HepG2 (cell line): ENCODE results near the gene MBD5.

ENCODE experiments used
- KLF16 ChIP-seq, 2 experiments: sonication (generic) in 1 of 2; formaldehyde crosslinking in 1 of 2; IDR thresholded peaks; 2 replicates each; pipeline versions ENCODE4 v1.6.1 to v1.8.0; 2016 to 2023; ENCODE audit warnings: missing genetic modification reagents in 2 of 2, missing compliant biosample characterization in 1 of 2
- MYC ChIP-seq: sonication (generic); formaldehyde crosslinking; IDR thresholded peaks from 2 replicates; pipeline ENCODE4 v1.9.0; 2021; ENCODE audit warnings: missing genetic modification reagents, borderline replicate concordance
- NONO ChIP-seq, 2 experiments: fragments of 450-650 bp in 1 of 2; sonication (generic) in 1 of 2; formaldehyde crosslinking in 1 of 2; IDR thresholded peaks in 1 of 2; conservative IDR thresholded peaks in 1 of 2; 2 replicates each; pipeline versions ENCODE4 v1.6.1 to v1.8.0; 2017 to 2022; ENCODE audit warnings: mild to moderate bottlenecking in 1 of 2, missing genetic modification reagents in 1 of 2, moderate library complexity in 1 of 2
- PLRG1 ChIP-seq: fragments of 450-650 bp; conservative IDR thresholded peaks from 2 replicates; pipeline ENCODE4 v1.6.1; 2016
- POLR2A ChIP-seq, 2 experiments: IDR thresholded peaks; 2 replicates each; pipeline ENCODE4 v1.6.1; 2011; ENCODE audit warnings: low read depth in 2 of 2, low read length in 2 of 2, mild to moderate bottlenecking in 1 of 2, moderate library complexity in 1 of 2; ENCODE audit not compliant: insufficient read depth in 1 of 2
- POLR2AphosphoS5 ChIP-seq: IDR thresholded peaks from 2 replicates; pipeline ENCODE4 v1.6.1; 2012; ENCODE audit warnings: low read depth, low read length
- RAD21 ChIP-seq: fragments of 450-650 bp; formaldehyde crosslinking; IDR thresholded peaks from 2 replicates; pipeline ENCODE4 v1.5.0; 2020; ENCODE audit warnings: mild to moderate bottlenecking
- SNAI1 ChIP-seq: sonication (generic); formaldehyde crosslinking; IDR thresholded peaks from 2 replicates; pipeline ENCODE4 v1.5.0; 2020; ENCODE audit warnings: mild to moderate bottlenecking, missing genetic modification reagents, borderline replicate concordance
- ZNF446 ChIP-seq: sonication (generic); formaldehyde crosslinking; IDR thresholded peaks from 2 replicates; pipeline ENCODE4 v1.5.0; 2020; ENCODE audit warnings: mild to moderate bottlenecking, missing genetic modification reagents
- TF ChIP-seq, protein P1 (sequence below): sonication (generic); formaldehyde crosslinking; IDR thresholded peaks from 2 replicates; pipeline ENCODE4 v1.4.0; 2020; ENCODE audit warnings: missing genetic modification reagents

DNA sequence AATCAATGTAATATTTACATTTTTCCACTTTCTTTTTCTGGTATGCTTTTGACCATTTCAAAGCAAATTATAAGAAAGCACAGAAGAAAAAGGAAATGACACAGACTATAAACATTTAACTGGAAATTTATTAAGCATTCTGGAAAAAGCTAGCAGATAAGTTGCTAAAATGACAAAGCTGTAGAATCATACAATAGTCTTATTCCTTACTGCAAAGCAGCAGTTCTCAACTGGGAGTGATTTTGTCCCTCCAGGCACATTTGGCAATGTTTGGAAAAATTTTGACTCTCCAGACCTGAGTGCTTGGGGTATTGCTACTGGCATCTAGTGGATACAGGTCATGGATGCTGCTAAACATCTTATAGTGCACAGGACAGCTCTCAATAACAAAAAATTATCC, 75.1 kb downstream of the MBD5 start:
- TF ChIP-seq SNAI1 (CRISPR knock-in tag) (no peak), NONO (IDR thresholded peaks at IDR 0.05) (no peak), NONO (CRISPR knock-in tag; conservative IDR thresholded peaks at IDR 0.05) (no peak), POLR2A (IDR thresholded peaks at IDR 0.05; ENCODE audit: insufficient read depth in 1 of 2, low read depth in 2 of 2, low read length in 2 of 2) (no peak), KLF16 (CRISPR knock-in tag; IDR thresholded peaks at IDR 0.05) (no peak), MYC (CRISPR knock-in tag) (no peak), PLRG1 (no peak), POLR2AphosphoS5 (no peak), ZNF446 (CRISPR knock-in tag) (no peak), RAD21 (no peak)
- TF ChIP-seq, protein P1, sequence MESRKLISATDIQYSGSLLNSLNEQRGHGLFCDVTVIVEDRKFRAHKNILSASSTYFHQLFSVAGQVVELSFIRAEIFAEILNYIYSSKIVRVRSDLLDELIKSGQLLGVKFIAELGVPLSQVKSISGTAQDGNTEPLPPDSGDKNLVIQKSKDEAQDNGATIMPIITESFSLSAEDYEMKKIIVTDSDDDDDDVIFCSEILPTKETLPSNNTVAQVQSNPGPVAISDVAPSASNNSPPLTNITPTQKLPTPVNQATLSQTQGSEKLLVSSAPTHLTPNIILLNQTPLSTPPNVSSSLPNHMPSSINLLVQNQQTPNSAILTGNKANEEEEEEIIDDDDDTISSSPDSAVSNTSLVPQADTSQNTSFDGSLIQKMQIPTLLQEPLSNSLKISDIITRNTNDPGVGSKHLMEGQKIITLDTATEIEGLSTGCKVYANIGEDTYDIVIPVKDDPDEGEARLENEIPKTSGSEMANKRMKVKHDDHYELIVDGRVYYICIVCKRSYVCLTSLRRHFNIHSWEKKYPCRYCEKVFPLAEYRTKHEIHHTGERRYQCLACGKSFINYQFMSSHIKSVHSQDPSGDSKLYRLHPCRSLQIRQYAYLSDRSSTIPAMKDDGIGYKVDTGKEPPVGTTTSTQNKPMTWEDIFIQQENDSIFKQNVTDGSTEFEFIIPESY, result no peak
